GM19468 (cell line): ENCODE data around the gene KRT4.
"Not testable (repeated sequence)": the region's sequence is repeated elsewhere in the genome, so short reads cannot be mapped to it uniquely, and the experiment has no call there.

Experiments
- ATAC-seq: cut with Tn5 transposase; IDR thresholded peaks from one replicate; pipeline ENCODE4 v1.9.1; 2021; ENCODE audit warnings: mild to moderate bottlenecking, moderate library complexity, moderate number of reproducible peaks; ENCODE audit not compliant: unreplicated experiment; ENCODE audit errors: extremely low read depth

KRT4 gene

DNA sequence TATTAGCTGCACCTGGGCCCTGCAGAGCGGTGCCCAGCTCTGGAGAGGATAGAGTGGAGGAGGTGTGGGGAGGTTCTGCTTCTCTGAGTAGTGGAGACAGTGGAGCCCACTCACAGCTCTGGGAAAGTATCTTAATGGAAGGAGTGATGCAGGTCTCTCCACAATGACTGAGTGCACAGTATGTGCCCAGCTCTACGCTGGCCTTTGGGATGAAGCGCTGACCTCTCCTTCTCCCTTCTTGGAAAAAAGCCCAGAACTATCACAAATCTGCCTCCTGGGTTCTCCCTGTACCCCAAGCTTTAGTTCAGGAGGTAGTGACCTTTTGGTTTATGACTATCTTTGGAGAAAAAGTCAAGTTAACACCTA lies 17.5 kb downstream of the KRT4 start:
- no peak for ATAC-seq

GRCh38 chr12:52795694-52796428 lies 18.1 kb downstream of the KRT4 start, which contains the start of gene KRT3:
Gene KRT3, minus strand, starts transcription at chr12:52796117. Its CDS starts 75 bp downstream, at chr12:52796042.
- ATAC-seq, result no peak

DNA sequence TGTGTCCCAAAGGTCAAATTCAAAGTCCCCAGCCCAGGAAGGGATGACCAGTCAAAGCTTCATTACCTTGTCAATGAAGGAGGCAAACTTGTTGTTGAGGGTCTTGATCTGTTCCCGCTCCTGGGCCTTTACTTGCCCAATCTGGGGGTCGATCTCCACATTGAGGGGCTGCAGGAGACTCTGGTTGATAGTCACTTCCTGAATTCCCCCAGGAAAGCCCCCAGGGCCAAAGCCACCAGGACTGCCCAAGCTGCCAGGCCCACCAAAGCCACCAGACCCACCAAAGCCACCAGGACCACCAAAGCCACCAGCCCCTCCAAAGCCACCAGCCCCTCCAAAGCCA lies 18.6 kb downstream of the KRT4 start:
- not testable (repeated sequence) for ATAC-seq

GRCh38 chr12:52794479-52795331 lies 19.2 kb downstream of the KRT4 start:
- no peak for ATAC-seq

DNA sequence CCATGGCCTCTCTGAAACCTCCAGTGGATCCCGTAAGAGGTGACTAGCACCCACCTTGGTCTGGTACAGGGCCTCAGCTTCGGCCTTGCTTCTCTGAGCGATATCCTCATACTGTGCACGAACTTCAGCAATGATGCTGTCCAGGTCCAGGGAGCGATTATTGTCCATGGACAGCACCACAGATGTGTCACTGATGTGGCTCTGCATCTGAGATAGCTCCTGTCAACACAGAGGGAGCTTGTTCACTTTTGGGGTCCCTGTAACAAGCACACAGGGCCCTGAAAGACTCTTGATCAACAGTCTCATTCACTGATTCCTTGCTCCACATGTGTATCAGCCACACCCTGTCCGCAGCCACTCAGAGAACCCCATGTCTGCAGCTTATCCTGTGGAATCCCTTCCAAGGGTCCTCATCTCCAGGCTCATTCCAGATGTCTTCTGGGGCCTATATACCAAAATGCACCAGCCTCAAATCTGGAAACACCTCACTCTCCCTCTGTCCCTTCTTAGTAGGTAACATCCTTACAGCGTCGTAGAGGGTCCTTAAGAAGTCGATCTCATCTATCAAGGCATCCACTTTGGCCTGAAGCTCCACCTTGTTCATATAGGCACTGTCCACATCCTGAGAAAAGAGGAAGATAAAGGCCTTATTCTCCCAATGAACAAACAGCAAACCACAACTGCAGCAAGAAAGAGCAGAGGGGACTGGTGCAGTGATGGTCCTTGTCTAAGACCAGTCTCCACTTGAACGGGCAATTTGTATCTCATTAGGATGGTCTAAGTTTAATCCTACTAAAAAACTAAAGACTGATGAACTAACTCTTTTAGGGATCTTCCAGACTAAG lies 21.5 kb downstream of the KRT4 start:
- ATAC-seq, result no peak

DNA sequence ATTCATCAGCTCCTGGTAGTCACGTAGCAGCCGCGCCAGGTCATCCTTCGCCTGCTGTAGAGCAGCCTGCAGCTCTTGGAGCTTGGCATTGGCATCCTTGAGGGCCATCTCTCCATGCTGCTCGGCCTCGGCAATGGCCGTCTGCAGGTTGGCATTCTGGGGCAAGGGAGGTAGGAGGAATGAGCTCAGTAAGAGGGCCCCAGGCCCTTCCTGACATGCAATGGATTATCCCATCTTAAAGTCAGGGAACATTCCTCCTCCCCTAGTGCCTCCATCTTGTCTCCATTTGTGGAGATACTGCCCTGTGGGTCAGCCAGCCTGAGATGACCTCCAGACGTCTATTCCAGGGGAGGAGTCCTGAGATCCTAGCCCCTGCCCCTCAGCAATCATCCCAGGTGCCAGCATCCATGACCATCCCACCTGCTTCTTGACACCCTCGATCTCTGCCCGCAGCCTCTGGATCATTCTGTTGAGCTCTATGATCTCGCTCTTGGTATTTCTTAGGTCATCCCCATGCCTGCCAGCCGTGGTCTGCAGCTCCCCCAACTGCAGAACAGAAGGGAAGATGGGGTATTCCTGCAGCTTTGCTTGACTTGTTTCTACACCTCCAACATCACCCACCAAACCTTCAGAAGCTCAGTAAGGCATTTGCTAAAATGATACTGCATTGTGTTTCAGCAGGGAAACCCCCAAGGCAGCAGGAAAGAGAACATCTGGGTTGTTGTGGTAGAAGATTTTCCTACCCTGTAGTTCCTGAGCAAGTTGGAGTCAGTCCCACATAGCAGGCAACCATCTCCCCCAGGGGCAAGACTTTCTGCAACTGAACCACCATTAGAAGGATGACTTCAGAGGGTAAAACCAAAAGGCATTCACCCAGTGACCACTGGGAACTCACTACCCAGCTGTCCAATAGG lies 22.4 kb downstream of the KRT4 start:
- ATAC-seq, result no peak

GRCh38 chr12:52790427-52791270 lies 23.3 kb downstream of the KRT4 start:
- ATAC-seq, result no peak

- no peak for ATAC-seq
Observed at GRCh38 chr12:52789637-52790426, 24.1 kb downstream of the KRT4 start.

DNA sequence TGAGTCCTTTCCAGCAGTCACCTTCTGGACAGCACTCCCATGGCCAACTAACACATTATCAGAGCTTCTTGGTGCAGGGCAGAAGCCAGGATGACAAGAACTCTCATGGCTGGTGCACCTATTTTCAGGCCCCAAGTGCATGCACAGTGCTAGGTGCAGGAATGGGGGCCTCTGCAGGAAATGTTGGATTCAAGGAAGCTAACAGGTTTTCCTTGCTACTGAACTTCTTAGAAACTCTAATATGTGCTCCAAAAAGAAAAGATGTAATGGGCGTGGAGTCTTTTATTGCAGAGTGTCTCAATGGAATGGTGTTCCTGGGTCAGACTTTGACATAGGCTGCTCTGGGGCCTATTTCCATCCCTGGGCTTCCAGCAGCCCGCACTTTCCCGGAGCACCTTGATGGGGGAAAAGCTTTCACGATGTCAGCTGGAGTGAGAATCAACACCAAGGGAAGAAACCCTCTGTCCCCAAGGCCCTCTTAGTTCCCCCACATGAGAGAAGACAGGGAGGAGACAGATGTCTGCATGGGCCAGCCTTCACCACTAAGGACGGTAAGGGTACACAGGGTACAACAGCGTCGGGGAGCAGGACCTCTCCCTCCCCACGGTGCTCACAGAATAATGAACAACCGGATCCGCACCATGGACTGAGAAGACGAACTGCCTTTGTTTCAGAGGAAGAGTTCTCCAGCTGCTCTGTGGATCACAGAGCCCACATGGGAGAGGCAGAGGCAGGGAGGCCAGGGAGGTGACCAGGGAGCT lies 24.9 kb downstream of the KRT4 start:
- no peak for ATAC-seq

- ATAC-seq, result no peak
Observed at GRCh38 chr12:52788192-52788875, 25.6 kb downstream of the KRT4 start.

GRCh38 chr12:52787324-52788191 lies 26.4 kb downstream of the KRT4 start:
- no peak for ATAC-seq

DNA sequence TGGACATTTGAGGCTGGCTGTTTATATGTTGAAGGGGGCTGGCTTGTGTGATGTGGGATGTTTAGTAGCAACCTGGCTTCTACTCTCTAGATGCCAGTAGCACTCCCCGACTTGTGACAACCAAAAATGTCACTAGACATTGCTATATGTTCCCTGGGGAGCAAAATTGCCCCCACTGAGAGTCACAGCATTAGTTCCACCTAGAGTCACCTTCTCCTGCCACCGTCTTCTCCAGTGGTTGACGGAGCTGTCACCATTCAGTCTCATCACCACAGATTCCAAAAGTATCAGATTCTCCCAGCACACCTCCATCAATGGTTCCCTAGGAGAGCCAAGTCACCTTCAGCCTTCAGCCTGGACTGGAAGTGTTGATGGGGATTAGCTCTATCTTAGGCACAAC lies 29.0 kb downstream of the KRT4 start:
- no peak for ATAC-seq

DNA sequence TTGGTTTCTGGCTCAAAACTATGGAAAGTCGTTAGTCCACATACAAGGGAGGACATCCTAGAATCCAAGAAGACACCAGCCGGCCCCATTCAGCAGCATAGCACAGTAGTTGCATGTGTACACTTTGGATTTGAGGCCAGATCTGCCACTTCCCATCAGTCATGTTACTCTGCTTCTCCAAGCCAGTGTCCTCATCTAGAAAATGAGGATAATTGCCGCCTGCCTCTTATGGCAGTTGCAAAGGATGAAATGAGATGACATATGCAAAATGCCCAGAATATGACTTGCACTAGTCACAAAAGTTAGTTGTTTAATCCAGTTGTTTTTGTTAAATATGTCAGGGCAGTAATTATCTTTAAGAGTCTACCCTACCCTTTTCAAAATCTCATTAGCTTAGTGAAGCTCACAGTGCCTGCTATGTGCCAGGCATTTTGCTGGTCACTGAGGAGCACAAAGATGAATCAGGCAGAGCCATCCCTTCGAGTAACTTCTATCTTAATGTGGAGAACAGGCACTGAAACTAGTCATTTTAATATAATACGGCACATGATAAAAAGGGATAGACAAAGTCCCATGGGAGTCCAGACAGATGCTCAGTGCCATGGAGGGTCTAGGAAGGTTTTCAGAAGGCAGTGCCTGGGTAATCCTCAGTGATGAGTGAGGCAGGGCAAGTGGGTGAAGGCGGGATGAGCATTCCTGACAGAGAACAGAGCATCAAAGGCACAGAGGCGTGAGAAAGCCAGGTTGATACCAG lies 30.2 kb downstream of the KRT4 start:
- no peak for ATAC-seq

DNA sequence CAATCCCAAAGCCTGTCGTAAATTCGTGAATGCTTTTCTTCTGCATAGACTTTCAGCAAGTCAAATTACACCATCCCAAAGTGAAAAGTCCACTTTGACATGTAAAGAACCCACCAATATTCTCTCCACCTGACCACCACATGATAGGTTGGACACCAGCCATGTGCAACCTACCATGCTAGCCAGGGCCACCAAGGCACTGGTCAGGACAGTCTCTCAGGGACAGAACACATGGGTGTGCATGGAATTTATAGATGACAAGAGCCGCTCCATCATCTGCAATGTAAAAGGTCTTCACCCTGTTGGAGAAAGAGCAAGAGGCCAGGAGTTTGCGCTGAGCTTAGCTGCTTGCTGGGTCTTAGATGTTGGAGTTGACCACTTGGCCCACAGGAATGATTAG lies 31.4 kb downstream of the KRT4 start:
- ATAC-seq, result no peak

GRCh38 chr12:52781399-52782082 lies 32.4 kb downstream of the KRT4 start:
- ATAC-seq, result no peak
